Sigmoid colon (tissue), 4 donors: Measurements from ENCODE around the gene MVB12B.

Experiments
- POLR2A ChIP-seq, 2 donors: fragments of 450-650 bp; IDR thresholded peaks; one replicate each; pipeline ENCODE4 v1.6.1; 2016; ENCODE audit warnings: antibody characterized with exemption in 2 of 2, mild to moderate bottlenecking in 2 of 2, moderate library complexity in 2 of 2
- POLR2AphosphoS5 ChIP-seq, 4 donors: sonication (generic); formaldehyde crosslinking; IDR thresholded peaks; one replicate each; pipeline ENCODE4 v1.6.1; 2017; ENCODE audit warnings: antibody characterized with exemption in 4 of 4
- TF ChIP-seq, protein P1 (sequence below), 4 experiments: fragments of 450-650 bp in 3 of 4; fragments of 200-600 bp in 1 of 4; IDR thresholded peaks; one replicate each; pipeline ENCODE4 v1.5.1; 2016 to 2019; ENCODE audit warnings: antibody characterized with exemption in 4 of 4, mild to moderate bottlenecking in 3 of 4, moderate library complexity in 2 of 4

DNA sequence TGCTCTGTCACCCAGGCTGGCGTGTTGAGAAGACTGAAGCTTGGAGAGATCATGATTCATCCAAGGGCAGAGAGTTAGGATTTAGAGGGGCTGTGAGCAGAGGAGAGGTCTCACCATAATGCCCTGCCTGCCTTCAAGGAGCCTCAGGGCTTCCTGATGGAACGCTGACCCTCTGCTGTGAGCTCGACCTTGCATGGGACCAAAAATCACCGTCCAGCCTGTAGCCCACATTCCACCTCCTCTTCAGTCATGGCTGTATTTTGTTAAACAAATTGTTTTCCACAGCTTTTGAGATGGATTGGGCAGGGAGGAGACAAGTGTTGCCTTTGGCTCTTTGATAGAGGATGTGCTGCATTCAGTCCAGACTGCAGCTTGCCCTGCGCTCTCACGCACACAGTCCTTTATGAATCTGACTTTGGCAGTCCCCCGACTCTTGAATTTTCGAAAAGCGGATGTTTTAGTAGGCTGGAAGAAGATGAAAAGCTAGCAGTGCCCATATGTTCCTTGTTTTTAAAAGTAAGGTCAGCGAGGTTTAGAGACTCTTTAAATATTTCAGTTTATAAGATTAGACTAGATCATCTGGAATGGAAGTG is 79.5 kb downstream of the MVB12B start:
- TF ChIP-seq, protein P1, sequence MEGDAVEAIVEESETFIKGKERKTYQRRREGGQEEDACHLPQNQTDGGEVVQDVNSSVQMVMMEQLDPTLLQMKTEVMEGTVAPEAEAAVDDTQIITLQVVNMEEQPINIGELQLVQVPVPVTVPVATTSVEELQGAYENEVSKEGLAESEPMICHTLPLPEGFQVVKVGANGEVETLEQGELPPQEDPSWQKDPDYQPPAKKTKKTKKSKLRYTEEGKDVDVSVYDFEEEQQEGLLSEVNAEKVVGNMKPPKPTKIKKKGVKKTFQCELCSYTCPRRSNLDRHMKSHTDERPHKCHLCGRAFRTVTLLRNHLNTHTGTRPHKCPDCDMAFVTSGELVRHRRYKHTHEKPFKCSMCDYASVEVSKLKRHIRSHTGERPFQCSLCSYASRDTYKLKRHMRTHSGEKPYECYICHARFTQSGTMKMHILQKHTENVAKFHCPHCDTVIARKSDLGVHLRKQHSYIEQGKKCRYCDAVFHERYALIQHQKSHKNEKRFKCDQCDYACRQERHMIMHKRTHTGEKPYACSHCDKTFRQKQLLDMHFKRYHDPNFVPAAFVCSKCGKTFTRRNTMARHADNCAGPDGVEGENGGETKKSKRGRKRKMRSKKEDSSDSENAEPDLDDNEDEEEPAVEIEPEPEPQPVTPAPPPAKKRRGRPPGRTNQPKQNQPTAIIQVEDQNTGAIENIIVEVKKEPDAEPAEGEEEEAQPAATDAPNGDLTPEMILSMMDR (IDR thresholded peaks at IDR 0.05), result no peak
- TF ChIP-seq POLR2AphosphoS5 (IDR thresholded peaks at IDR 0.05) (no peak), POLR2A (IDR thresholded peaks at IDR 0.05) (no peak)
